ENCODE measurements around the gene SLC35G1. TPM values are rescaled to one million over a fixed set of nuclear protein-coding genes. Genes with fewer than 3 reads are reported as not detected.
A peak's percentile ranks its signal among the peaks of the same experiment; 100 is the strongest.

Gene SLC35G1
- total RNA-seq, 1 experiment from 2014 or later: 9.4 TPM

DNA sequence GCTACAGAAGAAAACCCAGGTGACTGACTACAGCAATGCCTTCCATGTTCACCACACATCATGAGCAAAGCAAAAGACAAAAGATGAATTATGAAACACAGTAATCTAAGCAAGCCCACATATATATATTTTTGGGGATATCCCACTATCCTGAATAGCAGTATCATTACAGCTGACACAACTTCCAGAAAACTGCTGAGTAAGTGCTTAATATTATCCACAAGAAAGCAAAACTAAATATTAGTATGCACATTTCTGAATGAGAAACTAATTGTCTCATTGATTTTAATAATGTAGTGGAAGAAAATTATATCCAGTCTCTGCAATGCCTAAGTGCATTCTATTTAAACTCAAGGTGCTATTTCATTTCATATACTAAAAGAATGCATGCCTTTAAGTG is 14.5 kb upstream of the SLC35G1 start (continued):
- TF ChIP-seq ZBTB33 (IDR thresholded peaks at IDR 0.05; ENCODE audit: extremely low read depth, insufficient replicate concordance, low read length): no peak

- RAD21 ChIA-PET (ENCODE audit: low non-redundant PET in 1 of 2, low total read pairs in 2 of 2, uncharacterized antibody in 2 of 2, unreplicated experiment in 2 of 2): no interaction called here
Measured at GRCh38 chr10:93894516-93895378, 969 bp downstream of the SLC35G1 start.

More at GRCh38 chr10:93894516-93895378, 969 bp downstream of the SLC35G1 start:
- 0 out of 4 replicates have a peak, but pooled peaks cover 0 to 5% of the 10 kb centered on the region in 2 experiments for H3K36me3 ChIP-seq (ENCODE audit: control insufficient read depth in 1 of 2, insufficient read depth in 2 of 2, low read length in 2 of 2)
- H3K27ac ChIP-seq (ENCODE audit: low read depth, low read length): peak overlapping the region; percentile 53; the same call in 1 of the 2 replicates
- no peak for TF ChIP-seq ELF1 (IDR thresholded peaks at IDR 0.05; ENCODE audit: borderline replicate concordance, low read depth)
- no peak for TF ChIP-seq SP1 (IDR thresholded peaks at IDR 0.05; ENCODE audit: low read depth)
- no peak for TF ChIP-seq POLR2AphosphoS5 (IDR thresholded peaks at IDR 0.05; ENCODE audit: low read depth, low read length)
- TF ChIP-seq TCF7L2 (IDR thresholded peaks at IDR 0.05; ENCODE audit: borderline replicate concordance, extremely low read depth, insufficient read depth, insufficient read length): no peak
- TF ChIP-seq ZNF274 (IDR thresholded peaks at IDR 0.05; ENCODE audit: low read depth, low read length): no peak
- TF ChIP-seq MAX (IDR thresholded peaks at IDR 0.05): no peak
- no peak for TF ChIP-seq REST (IDR thresholded peaks at IDR 0.05; ENCODE audit: low read depth)
- no peak for TF ChIP-seq SIN3A (IDR thresholded peaks at IDR 0.05; ENCODE audit: low read depth)
- no peak for TF ChIP-seq POLR2A (IDR thresholded peaks at IDR 0.05; ENCODE audit: borderline replicate concordance, extremely low read depth, insufficient read depth, insufficient read length)
- H2AFZ ChIP-seq (ENCODE audit: low read depth, low read length, poor library complexity, severe bottlenecking): no peak overlapping the region
- no peaks in the 10 kb centered on the region for H3K9me2 ChIP-seq (ENCODE audit: insufficient read depth)
- no peaks in the 10 kb centered on the region for H3K9me3 ChIP-seq (ENCODE audit: control insufficient read depth in 1 of 2, insufficient read depth in 1 of 2, low read depth in 1 of 2, low read length in 2 of 2)
- intact Hi-C loops (cut with micrococcal nuclease): no loop called here
- peak overlapping the region; percentile 78 for H3K9ac ChIP-seq (ENCODE audit: low read length)
- ChIA-PET CTCF (no interaction called here), POLR2A (no interaction called here)
- TSS peak; percentile 49 for BruUV-seq (replicated peaks)
- peaks cover 0 to 20% of the 10 kb centered on the region in 2 experiments; a peak in 2 of 4 replicates for H3K4me1 ChIP-seq (ENCODE audit: control insufficient read depth in 1 of 2, insufficient read depth in 2 of 2, low read length in 2 of 2)
- DNase-seq (ENCODE audit: low read depth, low spot score) (no peak), ATAC-seq (no peak)
- H3K4me3 ChIP-seq (replicated peaks in 1 of 2; ENCODE audit: low read depth in 1 of 2, low read length in 2 of 2): peak overlapping the region; percentile 64 to 78
- peak overlapping the region; percentile 98 for H3K4me2 ChIP-seq (ENCODE audit: low read length)
- no peaks in the 10 kb centered on the region for H3K27me3 ChIP-seq (ENCODE audit: insufficient read depth, low read length)
- H4K20me1 ChIP-seq (ENCODE audit: insufficient read depth): no peaks in the 10 kb centered on the region
- peaks cover 15% of the 10 kb centered on the region for H3K79me2 ChIP-seq (ENCODE audit: insufficient read depth, low read length)
